ENCODE measurements around the gene GDI2. TPM values are rescaled to one million over a fixed set of nuclear protein-coding genes. Genes with fewer than 3 reads are reported as not detected.

GDI2 gene
- polyA plus RNA-seq (2012; ENCODE audit: insufficient read length, low read depth), result 171 TPM

DNA sequence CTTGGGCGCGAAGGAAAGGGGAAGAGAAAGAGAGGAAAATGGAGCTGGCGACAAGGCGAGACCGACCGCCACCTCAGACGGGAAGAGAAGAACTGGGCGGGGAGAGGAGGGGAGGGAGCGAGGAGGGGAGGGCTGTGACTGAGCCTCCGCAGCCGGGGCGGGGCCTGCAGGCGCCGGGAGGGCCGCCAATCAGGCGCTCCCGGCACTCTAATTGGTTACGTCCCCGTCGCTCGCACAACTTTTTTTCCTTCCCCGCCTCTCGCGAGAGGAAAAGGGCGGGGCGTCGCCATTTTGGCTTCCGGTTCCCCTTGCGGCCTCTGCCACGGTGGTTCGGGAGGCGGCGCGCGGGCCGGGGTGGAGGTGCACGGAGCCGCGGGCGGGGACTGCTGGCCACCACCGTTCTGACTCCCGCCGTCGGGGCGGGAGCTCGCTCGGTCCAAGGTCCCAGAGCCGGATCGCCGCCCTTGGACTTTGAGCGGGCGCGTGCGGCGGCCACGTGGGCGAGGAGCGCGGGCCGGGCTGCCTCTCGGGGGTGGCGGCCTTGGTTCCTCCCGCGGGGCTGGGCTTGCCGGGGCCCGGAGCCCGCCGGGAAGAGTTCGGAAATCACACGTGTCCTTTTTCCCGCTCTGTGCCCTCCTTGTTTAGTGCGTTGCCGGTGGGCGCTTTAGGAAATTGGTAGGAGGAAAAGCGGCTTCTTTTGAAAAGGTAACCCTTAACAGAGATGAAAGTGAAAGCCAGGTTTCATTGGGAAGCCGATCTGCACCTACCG lies at the start of gene GDI2:
Gene GDI2, minus strand, starts transcription at position 94 of the 769 bp plus-strand sequence. CDS start 176 bp downstream, outside the sequence.
- TF ChIP-seq, protein P1, sequence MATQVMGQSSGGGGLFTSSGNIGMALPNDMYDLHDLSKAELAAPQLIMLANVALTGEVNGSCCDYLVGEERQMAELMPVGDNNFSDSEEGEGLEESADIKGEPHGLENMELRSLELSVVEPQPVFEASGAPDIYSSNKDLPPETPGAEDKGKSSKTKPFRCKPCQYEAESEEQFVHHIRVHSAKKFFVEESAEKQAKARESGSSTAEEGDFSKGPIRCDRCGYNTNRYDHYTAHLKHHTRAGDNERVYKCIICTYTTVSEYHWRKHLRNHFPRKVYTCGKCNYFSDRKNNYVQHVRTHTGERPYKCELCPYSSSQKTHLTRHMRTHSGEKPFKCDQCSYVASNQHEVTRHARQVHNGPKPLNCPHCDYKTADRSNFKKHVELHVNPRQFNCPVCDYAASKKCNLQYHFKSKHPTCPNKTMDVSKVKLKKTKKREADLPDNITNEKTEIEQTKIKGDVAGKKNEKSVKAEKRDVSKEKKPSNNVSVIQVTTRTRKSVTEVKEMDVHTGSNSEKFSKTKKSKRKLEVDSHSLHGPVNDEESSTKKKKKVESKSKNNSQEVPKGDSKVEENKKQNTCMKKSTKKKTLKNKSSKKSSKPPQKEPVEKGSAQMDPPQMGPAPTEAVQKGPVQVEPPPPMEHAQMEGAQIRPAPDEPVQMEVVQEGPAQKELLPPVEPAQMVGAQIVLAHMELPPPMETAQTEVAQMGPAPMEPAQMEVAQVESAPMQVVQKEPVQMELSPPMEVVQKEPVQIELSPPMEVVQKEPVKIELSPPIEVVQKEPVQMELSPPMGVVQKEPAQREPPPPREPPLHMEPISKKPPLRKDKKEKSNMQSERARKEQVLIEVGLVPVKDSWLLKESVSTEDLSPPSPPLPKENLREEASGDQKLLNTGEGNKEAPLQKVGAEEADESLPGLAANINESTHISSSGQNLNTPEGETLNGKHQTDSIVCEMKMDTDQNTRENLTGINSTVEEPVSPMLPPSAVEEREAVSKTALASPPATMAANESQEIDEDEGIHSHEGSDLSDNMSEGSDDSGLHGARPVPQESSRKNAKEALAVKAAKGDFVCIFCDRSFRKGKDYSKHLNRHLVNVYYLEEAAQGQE (IDR thresholded peaks at IDR 0.05; ENCODE audit: insufficient read depth in 1 of 2, low read depth in 2 of 2, low read length in 2 of 2), result peak in 1 of 2 experiments; percentile 49; a peak in 1 of 4 replicates
- TF ChIP-seq SIN3A (IDR thresholded peaks at IDR 0.05; ENCODE audit: borderline replicate concordance, insufficient read depth, low read length) (peak; percentile 7; the same call in 1 of the 2 replicates), FOXP2 (optimal IDR thresholded peaks at IDR 0.05; ENCODE audit: borderline replicate concordance, extremely low read depth, extremely low read length, insufficient read depth) (peak; percentile 21), TAF1 (IDR thresholded peaks at IDR 0.05; ENCODE audit: borderline replicate concordance, insufficient read depth, low read length) (peak; percentile 93), POLR2AphosphoS5 (IDR thresholded peaks at IDR 0.05; ENCODE audit: low read depth, low read length) (peak; percentile 96)

DNA sequence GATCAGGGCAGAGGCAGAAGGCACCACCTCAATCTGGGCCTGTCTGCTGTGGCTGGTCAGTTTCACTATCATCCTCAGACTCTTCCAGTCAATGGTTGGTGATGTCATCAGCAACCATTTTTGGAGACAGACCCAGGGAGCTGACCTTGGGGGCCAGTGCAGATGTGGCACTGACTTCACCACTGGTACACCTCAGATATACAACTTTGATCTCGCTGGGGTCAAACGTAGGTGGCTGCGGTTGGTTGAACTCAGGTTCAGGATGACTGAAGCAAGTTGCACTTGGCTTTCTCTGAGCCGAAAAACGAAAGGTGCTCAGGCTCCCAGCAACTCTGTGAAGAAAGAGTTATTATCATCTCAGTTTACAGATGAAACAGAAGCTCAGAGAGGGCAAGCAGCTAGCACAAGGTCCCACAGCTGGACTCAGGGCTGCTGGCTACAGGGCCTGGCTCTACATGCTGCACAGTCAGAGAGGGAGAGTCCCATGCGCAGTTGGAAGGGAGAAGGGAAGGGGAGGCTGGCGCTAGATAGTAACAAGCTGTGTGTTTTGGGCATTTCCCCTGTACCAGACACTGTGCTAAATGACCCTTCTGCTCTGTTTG lies 49.2 kb upstream of the GDI2 start:
- TF ChIP-seq FOXP2 (optimal IDR thresholded peaks at IDR 0.05; ENCODE audit: borderline replicate concordance, extremely low read depth, extremely low read length, insufficient read depth), result no peak
- no peak for TF ChIP-seq POLR2AphosphoS5 (IDR thresholded peaks at IDR 0.05; ENCODE audit: low read depth, low read length)
- TF ChIP-seq TAF1 (IDR thresholded peaks at IDR 0.05; ENCODE audit: borderline replicate concordance, insufficient read depth, low read length), result no peak
- no peak for TF ChIP-seq SIN3A (IDR thresholded peaks at IDR 0.05; ENCODE audit: borderline replicate concordance, insufficient read depth, low read length)
- TF ChIP-seq, protein P1 (IDR thresholded peaks at IDR 0.05; ENCODE audit: insufficient read depth in 1 of 2, low read depth in 2 of 2, low read length in 2 of 2), result no peak

DNA sequence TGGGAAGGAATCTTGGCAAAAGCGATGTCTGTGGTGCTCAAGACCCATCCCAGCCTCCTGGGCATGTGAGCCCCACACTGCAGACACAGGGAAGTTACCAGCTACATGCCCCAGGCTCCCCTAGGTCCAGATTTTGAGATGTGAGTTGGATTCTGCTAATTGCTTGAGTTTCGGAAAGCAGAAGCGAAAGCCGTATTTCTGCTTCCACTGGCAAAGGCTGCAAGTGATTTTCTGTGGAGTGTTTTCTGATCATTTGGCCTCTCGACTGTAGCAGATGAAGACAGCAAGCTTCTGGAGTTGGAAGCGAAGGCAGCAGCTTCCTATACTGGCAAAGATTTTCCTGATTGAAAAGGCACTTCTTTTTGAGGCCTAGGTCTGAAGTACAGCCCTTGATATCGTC lies 46.8 kb upstream of the GDI2 start:
- TF ChIP-seq FOXP2 (optimal IDR thresholded peaks at IDR 0.05; ENCODE audit: borderline replicate concordance, extremely low read depth, extremely low read length, insufficient read depth), result no peak
- TF ChIP-seq SIN3A (IDR thresholded peaks at IDR 0.05; ENCODE audit: borderline replicate concordance, insufficient read depth, low read length), result no peak
- TF ChIP-seq, protein P1 (IDR thresholded peaks at IDR 0.05; ENCODE audit: insufficient read depth in 1 of 2, low read depth in 2 of 2, low read length in 2 of 2), result no peak
- TF ChIP-seq TAF1 (IDR thresholded peaks at IDR 0.05; ENCODE audit: borderline replicate concordance, insufficient read depth, low read length), result no peak
- no peak for TF ChIP-seq POLR2AphosphoS5 (IDR thresholded peaks at IDR 0.05; ENCODE audit: low read depth, low read length)

DNA sequence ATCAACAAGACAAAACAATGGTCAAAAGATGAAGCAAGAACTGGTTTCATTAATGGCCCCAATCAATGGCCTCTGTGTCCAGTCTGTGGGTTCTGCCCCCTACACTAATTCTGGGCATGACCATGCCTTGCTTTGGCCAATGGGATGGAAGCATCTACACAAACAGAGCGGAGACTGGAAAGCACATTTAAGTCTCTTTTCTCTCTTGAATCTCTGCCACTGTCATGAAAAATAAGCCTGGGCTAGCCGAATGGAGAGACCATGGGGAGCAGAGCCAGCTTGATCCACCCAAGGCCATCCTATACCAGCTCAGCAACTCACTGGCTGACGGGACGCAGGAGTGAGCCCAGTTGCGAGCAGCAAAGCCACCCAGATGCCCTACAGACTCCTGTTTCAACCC lies 45.6 kb upstream of the GDI2 start:
- TF ChIP-seq POLR2AphosphoS5 (IDR thresholded peaks at IDR 0.05; ENCODE audit: low read depth, low read length), result no peak
- TF ChIP-seq, protein P1 (IDR thresholded peaks at IDR 0.05; ENCODE audit: insufficient read depth in 1 of 2, low read depth in 2 of 2, low read length in 2 of 2), result no peak
- TF ChIP-seq FOXP2 (optimal IDR thresholded peaks at IDR 0.05; ENCODE audit: borderline replicate concordance, extremely low read depth, extremely low read length, insufficient read depth), result no peak
- TF ChIP-seq SIN3A (IDR thresholded peaks at IDR 0.05; ENCODE audit: borderline replicate concordance, insufficient read depth, low read length), result no peak
- TF ChIP-seq TAF1 (IDR thresholded peaks at IDR 0.05; ENCODE audit: borderline replicate concordance, insufficient read depth, low read length), result no peak
